HG03095 (cell line): ENCODE measurements around the gene PCDHA8.
"Not testable (repeated sequence)": the region's sequence is repeated elsewhere in the genome, so short reads cannot be mapped to it uniquely, and the experiment has no call there.

Experiments used
- ATAC-seq: cut with Tn5 transposase; IDR thresholded peaks from one replicate; pipeline ENCODE4 v1.9.1; 2021; ENCODE audit warnings: moderate library complexity; ENCODE audit not compliant: unreplicated experiment

Gene PCDHA8, protein sequence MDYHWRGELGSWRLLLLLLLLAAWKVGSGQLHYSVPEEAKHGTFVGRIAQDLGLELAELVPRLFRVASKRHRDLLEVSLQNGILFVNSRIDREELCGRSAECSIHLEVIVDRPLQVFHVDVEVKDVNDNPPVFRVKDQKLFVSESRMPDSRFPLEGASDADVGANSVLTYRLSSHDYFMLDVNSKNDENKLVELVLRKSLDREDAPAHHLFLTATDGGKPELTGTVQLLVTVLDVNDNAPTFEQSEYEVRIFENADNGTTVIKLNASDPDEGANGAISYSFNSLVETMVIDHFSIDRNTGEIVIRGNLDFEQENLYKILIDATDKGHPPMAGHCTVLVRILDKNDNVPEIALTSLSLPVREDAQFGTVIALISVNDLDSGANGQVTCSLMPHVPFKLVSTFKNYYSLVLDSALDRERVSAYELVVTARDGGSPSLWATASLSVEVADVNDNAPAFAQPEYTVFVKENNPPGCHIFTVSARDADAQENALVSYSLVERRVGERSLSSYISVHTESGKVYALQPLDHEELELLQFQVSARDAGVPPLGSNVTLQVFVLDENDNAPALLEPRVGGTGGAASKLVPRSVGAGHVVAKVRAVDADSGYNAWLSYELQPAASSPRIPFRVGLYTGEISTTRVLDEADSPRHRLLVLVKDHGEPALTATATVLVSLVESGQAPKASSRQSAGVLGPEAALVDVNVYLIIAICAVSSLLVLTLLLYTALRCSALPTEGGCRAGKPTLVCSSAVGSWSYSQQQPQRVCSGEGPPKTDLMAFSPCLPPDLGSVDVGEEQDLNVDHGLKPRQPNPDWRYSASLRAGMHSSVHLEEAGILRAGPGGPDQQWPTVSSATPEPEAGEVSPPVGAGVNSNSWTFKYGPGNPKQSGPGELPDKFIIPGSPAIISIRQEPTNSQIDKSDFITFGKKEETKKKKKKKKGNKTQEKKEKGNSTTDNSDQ

DNA sequence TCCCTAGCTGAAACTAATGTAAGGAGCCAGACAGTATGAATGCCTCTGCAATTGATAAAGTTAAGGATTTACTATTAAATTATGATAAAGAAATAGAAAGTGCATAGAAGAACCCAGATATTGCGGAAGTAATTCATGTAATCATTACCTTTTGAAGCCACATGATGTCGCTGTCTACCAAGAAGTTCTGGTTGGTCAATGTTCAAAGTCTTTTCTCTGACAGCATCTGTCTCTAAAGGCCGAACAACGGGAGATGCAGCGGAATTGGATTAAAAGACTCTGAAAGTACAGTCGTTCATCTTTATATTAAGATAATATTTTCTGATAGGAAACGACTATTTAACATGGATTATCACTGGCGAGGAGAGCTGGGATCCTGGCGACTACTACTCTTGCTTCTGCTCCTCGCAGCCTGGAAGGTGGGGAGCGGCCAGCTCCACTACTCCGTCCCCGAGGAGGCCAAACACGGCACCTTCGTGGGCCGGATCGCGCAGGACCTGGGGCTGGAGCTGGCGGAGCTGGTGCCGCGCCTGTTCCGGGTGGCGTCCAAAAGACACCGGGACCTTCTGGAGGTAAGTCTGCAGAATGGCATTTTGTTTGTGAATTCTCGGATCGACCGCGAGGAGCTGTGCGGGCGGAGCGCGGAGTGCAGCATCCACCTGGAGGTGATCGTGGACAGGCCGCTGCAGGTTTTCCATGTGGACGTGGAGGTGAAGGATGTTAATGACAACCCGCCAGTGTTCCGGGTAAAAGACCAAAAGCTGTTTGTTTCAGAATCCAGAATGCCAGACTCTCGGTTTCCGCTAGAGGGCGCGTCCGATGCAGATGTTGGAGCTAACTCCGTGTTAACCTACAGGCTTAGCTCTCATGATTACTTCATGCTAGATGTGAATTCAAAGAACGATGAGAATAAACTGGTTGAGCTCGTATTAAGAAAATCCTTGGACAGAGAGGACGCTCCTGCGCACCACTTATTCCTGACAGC is at the start of gene PCDHA8:
TSS of gene PCDHA8 (plus strand) at position 210 of the 985 bp plus-strand sequence. CDS start at position 345, 135 bp downstream.
- ATAC-seq = no peak

DNA sequence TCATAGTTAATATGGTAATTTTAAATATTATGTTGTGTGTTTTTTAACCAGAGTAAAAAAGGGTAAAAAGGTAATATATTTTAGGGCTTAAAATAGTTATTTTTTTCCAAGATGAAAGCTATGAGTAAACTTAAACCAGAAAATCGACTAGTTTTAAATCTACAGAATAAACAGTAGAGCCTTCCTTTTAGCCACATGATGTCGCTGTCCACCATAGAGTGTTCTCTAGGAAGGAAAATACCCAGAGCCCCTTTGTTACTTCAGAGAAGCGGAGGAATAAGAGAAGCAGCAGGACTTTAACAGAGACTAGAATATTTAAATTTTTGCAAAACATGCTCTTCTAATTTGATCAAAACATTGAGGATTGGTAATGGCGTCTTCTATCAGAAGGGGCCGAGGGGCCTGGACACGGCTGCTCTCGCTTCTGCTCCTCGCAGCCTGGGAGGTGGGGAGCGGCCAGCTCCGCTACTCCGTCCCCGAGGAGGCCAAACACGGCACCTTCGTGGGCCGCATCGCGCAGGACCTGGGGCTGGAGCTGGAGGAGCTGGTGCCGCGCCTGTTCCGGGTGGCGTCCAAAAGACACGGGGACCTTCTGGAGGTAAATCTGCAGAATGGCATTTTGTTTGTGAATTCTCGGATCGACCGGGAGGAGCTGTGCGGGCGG is 46.3 kb upstream of the PCDHA8 start, which contains the start of gene PCDHA2:
TSS of gene PCDHA2 (plus strand) at position 258 of the 664 bp plus-strand sequence.
- no peak for ATAC-seq

DNA sequence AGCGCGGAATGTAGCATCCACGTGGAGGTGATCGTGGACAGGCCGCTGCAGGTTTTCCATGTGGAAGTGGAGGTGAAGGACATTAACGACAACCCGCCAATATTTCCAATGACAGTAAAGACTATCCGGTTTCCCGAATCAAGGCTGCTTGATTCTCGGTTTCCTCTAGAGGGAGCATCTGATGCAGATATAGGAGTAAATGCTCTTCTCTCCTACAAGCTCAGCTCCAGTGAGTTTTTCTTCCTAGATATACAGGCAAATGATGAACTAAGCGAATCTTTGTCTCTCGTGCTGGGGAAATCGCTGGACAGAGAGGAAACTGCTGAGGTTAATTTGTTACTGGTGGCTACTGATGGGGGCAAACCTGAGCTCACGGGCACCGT is 45.7 kb upstream of the PCDHA8 start:
- ATAC-seq = no peak

DNA sequence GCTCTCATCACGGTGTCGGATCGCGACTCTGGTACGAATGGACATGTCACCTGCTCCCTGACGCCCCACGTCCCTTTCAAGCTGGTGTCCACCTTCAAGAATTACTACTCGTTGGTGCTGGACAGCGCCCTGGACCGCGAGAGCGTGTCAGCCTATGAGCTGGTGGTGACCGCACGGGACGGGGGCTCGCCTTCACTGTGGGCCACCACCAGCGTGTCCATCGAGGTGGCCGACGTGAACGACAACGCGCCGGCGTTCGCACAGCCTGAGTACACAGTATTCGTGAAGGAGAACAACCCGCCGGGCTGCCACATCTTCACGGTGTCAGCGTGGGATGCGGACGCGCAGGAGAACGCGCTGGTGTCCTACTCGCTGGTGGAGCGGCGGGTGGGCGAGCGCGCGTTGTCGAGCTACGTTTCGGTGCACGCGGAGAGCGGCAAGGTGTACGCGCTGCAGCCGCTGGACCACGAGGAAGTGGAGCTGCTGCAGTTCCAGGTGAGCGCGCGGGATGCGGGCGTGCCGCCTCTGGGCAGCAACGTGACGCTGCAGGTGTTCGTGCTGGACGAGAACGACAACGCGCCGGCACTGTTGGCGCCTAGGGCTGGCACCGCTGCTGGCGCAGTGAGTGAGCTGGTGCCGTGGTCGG is 44.8 kb upstream of the PCDHA8 start:
- not testable (repeated sequence) for ATAC-seq

DNA sequence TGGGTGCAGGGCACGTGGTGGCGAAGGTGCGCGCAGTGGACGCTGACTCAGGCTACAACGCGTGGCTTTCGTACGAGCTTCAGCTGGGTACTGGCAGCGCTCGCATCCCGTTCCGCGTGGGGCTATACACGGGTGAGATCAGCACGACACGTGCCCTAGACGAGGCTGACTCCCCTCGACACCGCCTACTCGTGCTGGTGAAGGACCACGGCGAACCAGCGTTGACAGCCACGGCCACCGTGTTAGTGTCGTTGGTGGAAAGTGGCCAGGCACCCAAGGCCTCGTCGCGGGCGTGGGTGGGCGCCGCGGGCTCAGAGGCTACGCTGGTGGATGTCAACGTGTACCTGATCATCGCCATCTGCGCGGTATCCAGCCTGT is 44.3 kb upstream of the PCDHA8 start:
- ATAC-seq = no peak

DNA sequence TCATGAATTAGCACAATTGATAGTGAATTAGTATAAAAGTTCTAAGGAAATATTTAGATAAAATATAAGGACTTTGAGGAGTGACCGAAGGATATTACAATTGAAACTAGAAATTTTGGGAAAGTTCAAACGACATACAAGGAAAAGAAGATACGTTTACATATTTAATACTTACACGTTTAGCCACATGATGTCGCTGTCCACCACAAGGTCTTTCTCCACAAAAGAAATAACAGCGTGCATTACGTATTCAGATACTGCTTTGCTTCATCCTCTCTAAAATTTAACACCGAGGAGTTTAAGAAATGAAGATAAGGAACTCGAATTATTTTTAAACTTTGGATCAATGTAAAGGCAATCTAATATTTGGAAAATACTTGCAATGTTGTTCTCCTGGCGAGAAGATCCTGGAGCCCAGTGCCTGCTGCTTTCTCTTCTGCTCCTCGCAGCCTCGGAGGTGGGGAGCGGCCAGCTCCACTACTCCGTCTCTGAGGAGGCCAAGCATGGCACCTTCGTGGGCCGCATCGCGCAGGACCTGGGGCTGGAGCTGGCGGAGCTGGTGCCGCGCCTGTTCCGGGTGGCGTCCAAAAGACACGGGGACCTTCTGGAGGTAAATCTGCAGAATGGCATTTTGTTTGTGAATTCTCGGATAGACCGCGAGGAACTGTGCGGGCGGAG is 40.0 kb upstream of the PCDHA8 start, which contains the start of gene PCDHA3:
TSS of gene PCDHA3 (plus strand) at position 242 of the 678 bp plus-strand sequence.
- ATAC-seq = no peak

DNA sequence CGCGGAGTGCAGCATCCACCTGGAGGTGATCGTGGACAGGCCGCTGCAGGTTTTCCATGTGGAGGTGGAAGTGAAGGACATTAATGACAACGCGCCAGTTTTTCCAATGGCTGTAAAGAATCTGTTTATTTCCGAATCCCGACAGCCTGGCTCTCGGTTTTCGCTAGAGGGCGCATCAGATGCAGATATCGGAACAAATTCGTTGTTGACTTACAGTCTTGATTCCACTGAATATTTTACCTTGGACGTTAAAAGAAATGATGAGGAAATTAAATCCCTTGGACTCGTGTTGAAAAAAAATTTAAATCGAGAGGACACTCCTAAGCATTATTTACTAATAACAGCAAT is 39.5 kb upstream of the PCDHA8 start:
- no peak for ATAC-seq

DNA sequence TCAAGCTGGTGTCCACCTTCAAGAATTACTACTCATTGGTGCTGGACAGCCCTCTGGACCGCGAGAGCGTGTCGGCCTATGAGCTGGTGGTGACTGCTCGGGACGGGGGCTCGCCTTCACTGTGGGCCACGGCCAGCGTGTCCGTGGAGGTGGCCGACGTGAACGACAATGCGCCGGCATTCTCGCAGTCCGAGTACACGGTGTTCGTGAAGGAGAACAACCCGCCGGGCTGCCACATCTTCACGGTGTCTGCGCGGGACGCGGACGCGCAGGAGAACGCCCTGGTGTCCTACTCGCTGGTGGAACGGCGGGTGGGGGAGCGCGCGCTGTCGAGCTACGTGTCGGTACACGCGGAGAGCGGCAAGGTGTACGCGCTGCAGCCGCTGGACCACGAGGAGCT is 38.6 kb upstream of the PCDHA8 start:
- ATAC-seq = not testable (repeated sequence)

DNA sequence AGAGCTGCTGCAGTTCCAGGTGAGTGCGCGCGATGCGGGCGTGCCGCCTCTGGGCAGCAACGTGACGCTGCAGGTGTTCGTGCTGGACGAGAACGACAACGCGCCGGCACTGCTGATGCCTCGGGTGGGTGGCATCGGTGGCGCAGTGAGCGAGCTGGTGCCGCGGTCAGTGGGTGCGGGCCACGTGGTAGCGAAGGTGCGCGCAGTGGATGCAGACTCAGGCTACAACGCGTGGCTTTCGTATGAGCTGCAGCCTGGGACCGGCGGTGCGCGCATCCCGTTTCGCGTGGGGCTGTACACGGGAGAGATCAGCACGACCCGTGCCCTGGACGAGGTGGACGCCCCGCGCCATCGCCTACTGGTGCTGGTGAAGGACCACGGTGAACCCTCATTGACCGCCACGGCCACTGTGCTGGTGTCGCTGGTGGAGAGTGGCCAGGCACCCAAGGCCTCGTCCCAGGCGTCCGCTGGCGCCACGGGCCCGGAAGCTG is 38.2 kb upstream of the PCDHA8 start:
- no peak for ATAC-seq

DNA sequence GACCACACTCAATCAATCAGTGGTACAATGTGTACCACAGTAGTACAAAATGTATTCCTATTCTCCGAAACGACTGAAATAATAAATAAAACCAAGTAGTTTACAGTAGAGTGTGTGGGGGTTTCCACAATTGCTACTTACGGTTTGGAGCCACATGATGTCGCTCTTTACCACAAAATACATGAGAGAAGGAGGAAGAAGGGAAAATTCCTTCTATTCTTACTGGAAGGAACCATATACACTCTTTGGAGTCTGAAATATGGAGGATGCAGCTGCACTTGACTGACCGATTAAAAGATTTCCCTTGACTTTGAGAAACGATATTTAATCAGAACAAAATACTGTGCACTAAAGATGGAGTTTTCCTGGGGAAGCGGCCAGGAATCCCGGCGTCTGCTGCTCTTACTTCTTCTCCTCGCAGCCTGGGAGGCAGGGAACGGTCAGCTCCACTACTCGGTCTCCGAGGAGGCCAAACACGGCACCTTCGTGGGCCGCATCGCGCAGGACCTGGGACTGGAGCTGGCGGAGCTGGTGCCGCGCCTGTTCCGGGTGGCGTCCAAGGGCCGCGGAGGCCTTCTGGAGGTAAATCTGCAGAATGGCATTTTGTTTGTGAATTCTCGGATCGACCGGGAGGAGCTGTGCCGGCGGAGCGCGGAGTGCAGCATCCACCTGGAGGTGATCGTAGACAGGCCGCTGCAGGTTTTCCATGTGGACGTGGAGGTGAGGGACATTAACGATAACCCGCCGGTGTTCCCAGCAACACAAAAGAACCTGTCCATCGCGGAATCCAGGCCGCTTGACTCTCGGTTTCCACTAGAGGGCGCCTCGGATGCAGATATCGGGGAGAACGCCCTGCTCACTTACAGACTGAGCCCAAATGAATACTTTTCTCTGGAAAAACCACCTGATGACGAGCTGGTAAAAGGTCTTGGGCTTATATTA is 33.9 kb upstream of the PCDHA8 start, which contains the start of gene PCDHA4:
TSS of gene PCDHA4 (plus strand) at position 235 of the 942 bp plus-strand sequence.
- ATAC-seq = no peak

DNA sequence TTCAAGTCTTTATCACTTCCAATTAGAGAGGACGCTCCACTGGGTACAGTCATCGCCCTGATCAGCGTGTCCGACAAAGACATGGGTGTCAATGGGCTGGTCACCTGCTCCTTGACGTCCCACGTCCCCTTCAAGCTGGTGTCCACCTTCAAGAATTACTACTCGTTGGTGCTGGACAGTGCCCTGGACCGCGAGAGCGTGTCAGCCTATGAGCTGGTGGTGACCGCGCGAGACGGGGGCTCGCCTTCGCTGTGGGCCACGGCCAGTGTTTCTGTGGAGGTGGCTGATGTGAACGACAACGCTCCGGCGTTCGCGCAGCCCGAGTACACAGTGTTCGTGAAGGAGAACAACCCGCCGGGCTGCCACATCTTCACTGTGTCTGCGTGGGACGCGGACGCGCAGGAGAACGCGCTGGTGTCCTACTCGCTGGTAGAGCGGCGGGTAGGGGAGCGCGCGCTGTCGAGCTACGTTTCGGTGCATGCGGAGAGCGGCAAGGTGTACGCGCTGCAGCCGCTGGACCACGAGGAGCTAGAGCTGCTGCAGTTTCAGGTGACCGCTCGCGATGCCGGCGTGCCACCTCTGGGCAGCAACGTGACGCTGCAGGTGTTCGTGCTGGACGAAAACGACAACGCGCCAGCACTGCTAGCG is 32.6 kb upstream of the PCDHA8 start:
- not testable (repeated sequence) for ATAC-seq

DNA sequence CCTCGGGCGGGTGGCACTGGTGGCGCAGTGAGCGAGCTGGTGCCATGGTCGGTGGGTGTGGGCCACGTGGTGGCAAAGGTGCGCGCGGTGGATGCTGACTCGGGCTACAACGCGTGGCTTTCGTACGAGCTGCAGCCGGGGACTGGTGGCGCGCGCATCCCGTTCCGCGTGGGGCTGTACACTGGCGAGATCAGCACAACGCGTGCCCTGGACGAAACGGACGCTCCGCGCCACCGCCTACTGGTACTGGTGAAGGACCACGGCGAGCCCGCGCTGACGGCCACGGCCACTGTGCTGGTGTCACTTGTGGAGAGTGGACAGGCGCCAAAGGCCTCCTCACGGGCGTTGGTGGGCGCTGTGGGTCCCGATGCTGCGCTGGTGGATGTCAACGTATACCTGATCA is 32.1 kb upstream of the PCDHA8 start:
- ATAC-seq = no peak

DNA sequence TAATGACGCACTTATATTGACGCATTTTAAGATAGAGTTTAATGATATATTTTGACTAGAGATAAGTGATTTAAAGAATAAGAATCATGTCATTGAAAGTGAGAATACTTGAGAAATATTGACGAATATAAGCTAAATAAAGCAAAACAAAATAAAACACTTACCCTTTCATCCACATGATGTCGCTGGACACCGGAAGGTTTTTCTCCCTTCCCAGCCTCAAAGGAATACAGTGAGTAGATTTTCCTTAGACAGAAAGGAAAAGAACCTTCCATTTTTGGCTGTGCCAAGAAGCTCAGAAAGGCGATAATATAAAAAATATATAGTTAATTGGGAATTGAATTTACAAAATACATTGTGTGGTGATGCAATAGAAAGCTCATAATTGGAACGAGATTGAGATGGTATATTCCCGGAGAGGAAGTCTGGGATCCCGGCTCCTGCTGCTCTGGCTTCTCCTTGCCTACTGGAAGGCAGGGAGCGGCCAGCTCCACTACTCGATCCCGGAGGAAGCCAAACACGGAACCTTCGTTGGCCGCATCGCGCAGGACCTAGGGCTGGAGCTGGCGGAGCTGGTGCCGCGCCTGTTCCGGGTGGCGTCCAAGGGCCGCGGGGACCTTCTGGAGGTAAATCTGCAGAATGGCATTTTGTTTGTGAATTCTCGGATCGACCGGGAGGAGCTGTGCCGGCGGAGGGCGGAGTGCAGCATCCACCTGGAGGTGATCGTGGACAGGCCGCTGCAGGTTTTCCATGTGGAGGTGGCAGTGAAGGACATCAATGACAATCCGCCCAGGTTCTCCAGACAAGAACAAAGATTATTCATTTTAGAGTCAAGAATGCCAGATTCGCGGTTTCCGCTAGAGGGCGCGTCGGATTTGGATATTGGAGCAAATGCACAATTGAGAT is 19.4 kb upstream of the PCDHA8 start, which contains the start of gene PCDHA5:
TSS of gene PCDHA5 (plus strand) at position 239 of the 906 bp plus-strand sequence.
- ATAC-seq = no peak

DNA sequence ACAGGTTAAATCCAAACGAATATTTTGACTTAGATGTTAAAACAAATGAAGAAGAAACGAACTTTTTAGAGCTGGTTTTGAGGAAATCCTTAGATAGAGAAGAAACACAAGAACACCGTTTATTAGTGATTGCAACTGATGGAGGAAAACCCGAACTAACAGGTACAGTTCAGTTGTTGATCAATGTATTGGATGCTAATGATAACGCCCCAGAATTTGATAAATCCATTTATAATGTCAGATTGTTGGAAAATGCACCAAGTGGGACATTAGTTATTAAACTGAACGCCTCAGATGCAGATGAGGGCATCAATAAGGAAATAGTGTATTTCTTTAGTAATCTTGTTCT is 18.7 kb upstream of the PCDHA8 start:
- ATAC-seq = no peak

DNA sequence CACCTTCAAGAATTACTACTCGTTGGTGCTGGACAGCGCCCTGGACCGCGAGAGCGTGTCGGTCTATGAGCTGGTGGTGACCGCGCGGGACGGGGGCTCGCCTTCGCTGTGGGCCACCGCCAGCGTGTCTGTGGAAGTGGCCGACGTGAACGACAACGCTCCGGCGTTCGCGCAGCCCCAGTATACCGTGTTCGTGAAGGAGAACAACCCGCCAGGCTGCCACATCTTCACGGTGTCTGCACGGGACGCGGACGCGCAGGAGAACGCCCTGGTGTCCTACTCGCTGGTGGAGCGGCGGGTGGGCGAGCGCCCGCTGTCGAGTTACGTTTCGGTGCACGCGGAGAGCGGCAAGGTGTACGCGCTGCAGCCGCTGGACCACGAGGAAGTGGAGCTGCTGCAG is 18.0 kb upstream of the PCDHA8 start:
- ATAC-seq = not testable (repeated sequence)

DNA sequence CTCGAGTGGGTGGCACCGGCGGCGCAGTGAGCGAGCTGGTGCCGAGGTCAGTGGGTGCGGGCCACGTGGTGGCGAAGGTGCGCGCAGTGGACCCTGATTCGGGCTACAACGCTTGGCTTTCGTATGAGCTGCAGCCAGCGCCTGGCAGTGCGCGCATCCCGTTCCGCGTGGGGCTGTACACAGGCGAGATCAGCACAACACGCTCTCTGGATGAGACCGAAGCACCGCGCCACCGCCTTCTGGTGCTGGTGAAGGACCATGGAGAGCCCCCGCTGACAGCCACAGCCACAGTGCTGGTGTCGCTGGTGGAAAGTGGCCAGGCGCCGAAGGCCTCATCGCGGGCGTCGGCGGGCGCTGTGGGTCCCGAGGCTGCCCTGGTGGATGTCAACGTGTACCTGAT is 17.5 kb upstream of the PCDHA8 start:
- no peak for ATAC-seq
